Hepatocyte (in vitro differentiated cells): ENCODE measurements around the gene G2E3.

Experiments used
- EZH2 ChIP-seq: fragments of 200-600 bp; sonication (generic); IDR thresholded peaks from 2 replicates; pipeline ENCODE4 v1.6.1; 2016; ENCODE audit warnings: antibody characterized with exemption, mild to moderate bottlenecking, borderline replicate concordance
- TF ChIP-seq, protein P1 (sequence below): fragments of 200-600 bp; sonication (generic); IDR thresholded peaks from 2 replicates; pipeline ENCODE4 v1.5.1; 2016; ENCODE audit warnings: antibody characterized with exemption, mild to moderate bottlenecking; ENCODE audit not compliant: poor library complexity

GRCh38 chr14:30560581-30560980 lies 1.6 kb downstream of the G2E3 start:
- TF ChIP-seq, protein P1, sequence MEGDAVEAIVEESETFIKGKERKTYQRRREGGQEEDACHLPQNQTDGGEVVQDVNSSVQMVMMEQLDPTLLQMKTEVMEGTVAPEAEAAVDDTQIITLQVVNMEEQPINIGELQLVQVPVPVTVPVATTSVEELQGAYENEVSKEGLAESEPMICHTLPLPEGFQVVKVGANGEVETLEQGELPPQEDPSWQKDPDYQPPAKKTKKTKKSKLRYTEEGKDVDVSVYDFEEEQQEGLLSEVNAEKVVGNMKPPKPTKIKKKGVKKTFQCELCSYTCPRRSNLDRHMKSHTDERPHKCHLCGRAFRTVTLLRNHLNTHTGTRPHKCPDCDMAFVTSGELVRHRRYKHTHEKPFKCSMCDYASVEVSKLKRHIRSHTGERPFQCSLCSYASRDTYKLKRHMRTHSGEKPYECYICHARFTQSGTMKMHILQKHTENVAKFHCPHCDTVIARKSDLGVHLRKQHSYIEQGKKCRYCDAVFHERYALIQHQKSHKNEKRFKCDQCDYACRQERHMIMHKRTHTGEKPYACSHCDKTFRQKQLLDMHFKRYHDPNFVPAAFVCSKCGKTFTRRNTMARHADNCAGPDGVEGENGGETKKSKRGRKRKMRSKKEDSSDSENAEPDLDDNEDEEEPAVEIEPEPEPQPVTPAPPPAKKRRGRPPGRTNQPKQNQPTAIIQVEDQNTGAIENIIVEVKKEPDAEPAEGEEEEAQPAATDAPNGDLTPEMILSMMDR: no peak
- TF ChIP-seq EZH2: no peak
